H9 (cell line): ENCODE data around the gene ENO4. TPM values are rescaled to one million over a fixed set of nuclear protein-coding genes. Genes with fewer than 3 reads are reported as not detected.

ENCODE experiments used
- DNase-seq: peaks from one replicate; pipeline ENCODE4 v3.0.0-alpha.2; 2017
- H2AFZ ChIP-seq: one replicate; pipeline ENCODE4 v1.6.1; 2013; ENCODE audit warnings: mild to moderate bottlenecking, low read length, control low read depth, moderate library complexity
- H2AK5ac ChIP-seq: 2 replicates; pipeline ENCODE4 v1.6.1; 2013; ENCODE audit warnings: low read length, control low read depth, mixed read lengths; ENCODE audit not compliant: insufficient read length
- H2BK120ac ChIP-seq: one replicate; pipeline ENCODE4 v1.6.1; 2013; ENCODE audit warnings: low read depth, mild to moderate bottlenecking, low read length, control low read depth, inconsistent platforms; ENCODE audit not compliant: poor library complexity, severe bottlenecking
- H2BK12ac ChIP-seq: 2 replicates; pipeline ENCODE4 v1.6.1; 2013; ENCODE audit warnings: low read length, control low read depth, mixed read lengths, low read depth; ENCODE audit not compliant: insufficient read length
- H2BK15ac ChIP-seq: 2 replicates; pipeline ENCODE4 v1.6.1; 2013; ENCODE audit warnings: low read depth, low read length, control low read depth
- H2BK20ac ChIP-seq: one replicate; pipeline ENCODE4 v1.6.1; 2013; ENCODE audit warnings: low read depth, mild to moderate bottlenecking, low read length, control low read depth, inconsistent platforms; ENCODE audit not compliant: poor library complexity, severe bottlenecking
- H2BK5ac ChIP-seq: 2 replicates; pipeline ENCODE4 v1.6.1; 2013; ENCODE audit warnings: low read length, control low read depth, mixed read lengths; ENCODE audit not compliant: insufficient read length
- H3K14ac ChIP-seq: 2 replicates; pipeline ENCODE4 v1.6.1; 2013; ENCODE audit warnings: low read length, control low read depth; ENCODE audit not compliant: insufficient read depth
- H3K18ac ChIP-seq: 2 replicates; pipeline ENCODE4 v1.6.1; 2013; ENCODE audit warnings: low read depth, mild to moderate bottlenecking, mixed read lengths, low read length, control low read depth; ENCODE audit not compliant: insufficient read length
- H3K23ac ChIP-seq: 2 replicates; pipeline ENCODE4 v1.6.1; 2013; ENCODE audit warnings: low read length, control low read depth, mixed read lengths, low read depth; ENCODE audit not compliant: insufficient read length
- H3K23me2 ChIP-seq: 2 replicates; pipeline ENCODE4 v1.6.1; 2013; ENCODE audit warnings: low read depth, mild to moderate bottlenecking, mixed read lengths, low read length, control low read depth; ENCODE audit not compliant: insufficient read length, poor library complexity, severe bottlenecking
- H3K27ac ChIP-seq: 2 replicates; pipeline ENCODE4 v1.5.1; 2013; ENCODE audit warnings: low read length, control low read depth, mixed read lengths, low read depth; ENCODE audit not compliant: insufficient read length
- H3K27me3 ChIP-seq: 2 replicates; pipeline ENCODE4 v1.6.1; 2013; ENCODE audit warnings: low read length, control low read depth, inconsistent platforms; ENCODE audit not compliant: insufficient read depth
- H3K4ac ChIP-seq: 2 replicates; pipeline ENCODE4 v1.6.1; 2013; ENCODE audit warnings: low read depth, mild to moderate bottlenecking, control low read depth, inconsistent platforms, low read length, moderate library complexity
- H3K4me1 ChIP-seq: 2 replicates; pipeline ENCODE4 v1.6.1; 2013; ENCODE audit warnings: low read length, control low read depth, inconsistent platforms; ENCODE audit not compliant: insufficient read depth
- H3K4me2 ChIP-seq: 2 replicates; pipeline ENCODE4 v1.6.1; 2013; ENCODE audit warnings: low read length, control low read depth, mixed read lengths; ENCODE audit not compliant: insufficient read length, insufficient read depth
- H3K56ac ChIP-seq: 2 replicates; pipeline ENCODE4 v1.6.1; 2013; ENCODE audit warnings: low read depth, mild to moderate bottlenecking, mixed read lengths, low read length, control low read depth; ENCODE audit not compliant: insufficient read length
- H3K79me1 ChIP-seq: 2 replicates; pipeline ENCODE4 v1.6.1; 2013; ENCODE audit warnings: low read depth, mild to moderate bottlenecking, moderate library complexity, low read length, control low read depth, inconsistent platforms; ENCODE audit not compliant: insufficient read depth, poor library complexity, severe bottlenecking
- H3K79me2 ChIP-seq: 2 replicates; pipeline ENCODE4 v1.6.1; 2013; ENCODE audit warnings: low read length, control low read depth, inconsistent platforms; ENCODE audit not compliant: insufficient read depth
- H3K9ac ChIP-seq: 2 replicates; pipeline ENCODE4 v1.6.1; 2013; ENCODE audit warnings: low read length, control low read depth, mixed read lengths; ENCODE audit not compliant: insufficient read length; ENCODE audit errors: extremely low read depth
- H3K9me3 ChIP-seq: one replicate; pipeline ENCODE4 v1.6.1; 2013; ENCODE audit warnings: low read depth, low read length, inconsistent platforms; ENCODE audit not compliant: control insufficient read depth
- H3T11ph ChIP-seq: one replicate; pipeline ENCODE4 v1.6.1; 2013; ENCODE audit warnings: mild to moderate bottlenecking, low read length, control low read depth, inconsistent platforms
- H4K20me1 ChIP-seq: one replicate; pipeline ENCODE4 v1.6.1; 2013; ENCODE audit not compliant: control insufficient read depth, insufficient read length, insufficient read depth
- H4K5ac ChIP-seq: 2 replicates; pipeline ENCODE4 v1.6.1; 2013; ENCODE audit warnings: low read depth, mild to moderate bottlenecking, mixed read lengths, low read length, control low read depth; ENCODE audit not compliant: insufficient read length
- H4K8ac ChIP-seq: replicated peaks from 2 replicates; pipeline ENCODE4 v1.6.1; 2013; ENCODE audit warnings: low read length, control low read depth, mixed read lengths, low read depth; ENCODE audit not compliant: insufficient read length
- H4K91ac ChIP-seq: 2 replicates; pipeline ENCODE4 v1.6.1; 2013; ENCODE audit warnings: low read depth, mild to moderate bottlenecking, moderate library complexity, mixed read lengths, low read length, control low read depth; ENCODE audit not compliant: insufficient read length
- H3K27ac Mint-ChIP-seq, 3 experiments: 2 replicates in 2 of 3; 3 replicates in 1 of 3; pipeline ENCODE4 v1.8.0; 2020 to 2021; ENCODE audit warnings: mixed read lengths in 3 of 3, mild to moderate bottlenecking in 1 of 3, moderate library complexity in 1 of 3
- H3K27me3 Mint-ChIP-seq: 2 replicates; pipeline ENCODE4 v1.8.0; 2021; ENCODE audit warnings: low read depth, mild to moderate bottlenecking, moderate library complexity, mixed read lengths
- H3K36me3 Mint-ChIP-seq, 3 experiments: 2 replicates in 2 of 3; 3 replicates in 1 of 3; pipeline ENCODE4 v1.8.0; 2020 to 2021; ENCODE audit warnings: low read depth in 3 of 3, mixed read lengths in 3 of 3; ENCODE audit not compliant: insufficient read depth in 1 of 3
- H3K4me1 Mint-ChIP-seq, 2 experiments: 2 replicates each; pipeline ENCODE4 v1.8.0; 2020; ENCODE audit warnings: mixed read lengths in 2 of 2
- H3K4me3 Mint-ChIP-seq, 2 experiments: 2 replicates in 1 of 2; 3 replicates in 1 of 2; pipeline ENCODE4 v1.8.0; 2020 to 2021; ENCODE audit warnings: mild to moderate bottlenecking in 2 of 2, mixed read lengths in 2 of 2, moderate library complexity in 1 of 2
- H3K9me3 Mint-ChIP-seq, 2 experiments: 2 replicates in 1 of 2; 3 replicates in 1 of 2; pipeline ENCODE4 v1.8.0; 2020; ENCODE audit warnings: mild to moderate bottlenecking in 2 of 2, mixed read lengths in 2 of 2, moderate library complexity in 1 of 2
- WGBS: extraction: QIAGEN DNeasy Blood & Tissue Kit; methylation state at CpG from one replicate; pipeline ENCODE4 v1.1.7; 2013; ENCODE audit warnings: missing lambda C conversion rate, low lambda C conversion rate, mixed read lengths; ENCODE audit not compliant: insufficient read length; ENCODE audit errors: extremely low coverage; 5-methylcytosine and 5-hydroxymethylcytosine counted together
- total RNA-seq: library from RNA; stranded (reverse); gene quantifications from 2 replicates; pipeline ENCODE4 v1.2.1, GENCODE V29; 2021
- TF ChIP-seq, protein P1 (sequence below): fragments of 200-600 bp; sonication (generic); conservative IDR thresholded peaks from 3 replicates; pipeline ENCODE4 v1.8.0; 2021; ENCODE audit warnings: antibody characterized with exemption, mild to moderate bottlenecking

Gene ENO4
- total RNA-seq, 1 experiment from 2014 or later = 0.26 TPM

GRCh38 chr10:116882639-116883038 is 33.3 kb downstream of the ENO4 start:
- Histone ChIP-seq H3T11ph (no peak overlapping the region), H2AK5ac (no peak overlapping the region), H3K9ac (no peak overlapping the region), H3K4me1 (peaks cover 5% of the 10 kb centered on the region), H3K18ac (no peak overlapping the region), H4K8ac (no peak overlapping the region), H3K79me2 (no peaks in the 10 kb centered on the region), H2BK12ac (no peak overlapping the region), H2BK20ac (no peak overlapping the region), H2BK120ac (no peak overlapping the region), H3K23ac (no peak overlapping the region), H3K79me1 (no peaks in the 10 kb centered on the region), H2BK15ac (no peak overlapping the region), H3K27me3 (no peaks in the 10 kb centered on the region), H3K27ac (no peak overlapping the region), H3K23me2 (no peaks in the 10 kb centered on the region), H3K9me3 (no peaks in the 10 kb centered on the region), H2AFZ (no peak overlapping the region), H3K14ac (no peak overlapping the region), H4K91ac (no peak overlapping the region), H2BK5ac (no peak overlapping the region), H3K4ac (no peak overlapping the region), H4K20me1 (no peaks in the 10 kb centered on the region), H4K5ac (no peak overlapping the region), H3K56ac (no peak overlapping the region), H3K4me2 (no peak overlapping the region)
- no CpG with 5 or more reads among the region's 2 CpGs for WGBS
- no peaks in the 10 kb centered on the region for H3K9me3 Mint-ChIP-seq
- no peak overlapping the region for H3K4me3 Mint-ChIP-seq
- H3K36me3 Mint-ChIP-seq = no peaks in the 10 kb centered on the region; a peak in 1 of 7 replicates
- H3K27ac Mint-ChIP-seq = no peak overlapping the region; a peak in 1 of 7 replicates
- no peak for DNase-seq
- no peaks in the 10 kb centered on the region for H3K27me3 Mint-ChIP-seq
- H3K4me1 Mint-ChIP-seq = peaks cover 32 to 35% of the 10 kb centered on the region in 2 experiments
- TF ChIP-seq, protein P1, sequence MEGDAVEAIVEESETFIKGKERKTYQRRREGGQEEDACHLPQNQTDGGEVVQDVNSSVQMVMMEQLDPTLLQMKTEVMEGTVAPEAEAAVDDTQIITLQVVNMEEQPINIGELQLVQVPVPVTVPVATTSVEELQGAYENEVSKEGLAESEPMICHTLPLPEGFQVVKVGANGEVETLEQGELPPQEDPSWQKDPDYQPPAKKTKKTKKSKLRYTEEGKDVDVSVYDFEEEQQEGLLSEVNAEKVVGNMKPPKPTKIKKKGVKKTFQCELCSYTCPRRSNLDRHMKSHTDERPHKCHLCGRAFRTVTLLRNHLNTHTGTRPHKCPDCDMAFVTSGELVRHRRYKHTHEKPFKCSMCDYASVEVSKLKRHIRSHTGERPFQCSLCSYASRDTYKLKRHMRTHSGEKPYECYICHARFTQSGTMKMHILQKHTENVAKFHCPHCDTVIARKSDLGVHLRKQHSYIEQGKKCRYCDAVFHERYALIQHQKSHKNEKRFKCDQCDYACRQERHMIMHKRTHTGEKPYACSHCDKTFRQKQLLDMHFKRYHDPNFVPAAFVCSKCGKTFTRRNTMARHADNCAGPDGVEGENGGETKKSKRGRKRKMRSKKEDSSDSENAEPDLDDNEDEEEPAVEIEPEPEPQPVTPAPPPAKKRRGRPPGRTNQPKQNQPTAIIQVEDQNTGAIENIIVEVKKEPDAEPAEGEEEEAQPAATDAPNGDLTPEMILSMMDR = no peak
